ENCODE results near the gene FBXO31. TPM values are rescaled to one million over a fixed set of nuclear protein-coding genes. Genes with fewer than 3 reads are reported as not detected.

FBXO31 gene
- total and polyA plus RNA-seq, 2 donors (not counting 3 experiments of a cell fraction or from before 2014, with no cell fraction given) = 17.1 to 31.8 TPM

GRCh38 chr16:87305505-87306391 is 77.8 kb downstream of the FBXO31 start:
- Histone ChIP-seq H3K4me2 (ENCODE audit: insufficient read depth, low read length) (no peak overlapping the region), H2AFZ (ENCODE audit: low read depth, low read length) (no peak overlapping the region), H3K4me3 (replicated peaks in 1 of 3; ENCODE audit: insufficient read depth in 1 of 3, low read depth in 1 of 3, low read length in 3 of 3) (no peak overlapping the region), H3K27me3 (ENCODE audit: control insufficient read depth in 2 of 2, insufficient read depth in 2 of 2, low read length in 2 of 2) (no peaks in the 10 kb centered on the region), H3K79me2 (ENCODE audit: control insufficient read depth, insufficient read depth, low read length) (no peaks in the 10 kb centered on the region), H3K4me1 (ENCODE audit: control insufficient read depth, extremely low read depth, insufficient read depth, low read length) (no peaks in the 10 kb centered on the region), H3K9me3 (replicated peaks; ENCODE audit: control insufficient read depth, insufficient read depth, low read length) (no peaks in the 10 kb centered on the region), H3K9ac (replicated peaks; ENCODE audit: extremely low read depth, insufficient read depth, low read length) (no peak overlapping the region), H4K20me1 (replicated peaks; ENCODE audit: control insufficient read depth, extremely low read depth, insufficient read depth, low read length) (no peaks in the 10 kb centered on the region), H3K27ac (ENCODE audit: insufficient read depth, low read depth, low read length) (no peak overlapping the region), H3K9me1 (replicated peaks; ENCODE audit: control insufficient read depth, extremely low read depth, insufficient read depth, low read length) (no peaks in the 10 kb centered on the region), H3K36me3 (ENCODE audit: control insufficient read depth in 2 of 2, extremely low read depth in 1 of 2, insufficient read depth in 2 of 2, low read length in 2 of 2) (no peaks in the 10 kb centered on the region)
- intact Hi-C loops (cut with micrococcal nuclease) = no loop called here
- POLR2A ChIA-PET = no interaction called here
- no TSS peak for BruUV-seq (replicated peaks)
- CTCF ChIA-PET = interaction anchor here (2.5 kb wide), 1 partner anchor 8 kb away, joined by 7 read pairs; no protein-coding TSS in a partner anchor
- DNase-seq (ENCODE audit: low read depth, low spot score) (no peak), FAIRE-seq (no peak)
- TF ChIP-seq CTCF (IDR thresholded peaks at IDR 0.05; ENCODE audit: extremely low read depth in 1 of 2, insufficient read depth in 1 of 2, low read depth in 1 of 2, low read length in 2 of 2) (peak in 1 of 2 donors; percentile 11), GATA2 (IDR thresholded peaks at IDR 0.05; ENCODE audit: insufficient read depth, insufficient read length, low read depth, low read length) (no peak)
- dilution Hi-C loops (cut with MboI; ENCODE audit: extremely low pct_ligation_motif_present, low sequenced_read_pairs) = no loop called here

GRCh38 chr16:87304951-87305350 is 78.6 kb downstream of the FBXO31 start:
- H2AFZ ChIP-seq (ENCODE audit: low read depth, low read length) = no peak overlapping the region
- H3K9ac ChIP-seq (replicated peaks; ENCODE audit: extremely low read depth, insufficient read depth, low read length) = no peak overlapping the region
- dilution Hi-C loops (cut with MboI; ENCODE audit: extremely low pct_ligation_motif_present, low sequenced_read_pairs) (no loop called here), intact Hi-C loops (cut with micrococcal nuclease) (no loop called here)
- no peak overlapping the region for H3K4me2 ChIP-seq (ENCODE audit: insufficient read depth, low read length)
- ChIA-PET POLR2A (no interaction called here), CTCF (interaction anchor here (0.9 to 2.1 kb wide), 2 partner anchors 11 to 13 kb away, joined by 4 to 5 read pairs; no protein-coding TSS in a partner anchor)
- H4K20me1 ChIP-seq (replicated peaks; ENCODE audit: control insufficient read depth, extremely low read depth, insufficient read depth, low read length) = no peaks in the 10 kb centered on the region
- TF ChIP-seq MYC (IDR thresholded peaks at IDR 0.05; ENCODE audit: low read depth, low read length) (no peak), MAX (IDR thresholded peaks at IDR 0.05; ENCODE audit: insufficient read depth, insufficient read length) (no peak), EZH2 (IDR thresholded peaks at IDR 0.05; ENCODE audit: borderline replicate concordance, low read depth, low read length, severe bottlenecking) (no peak)
- no TSS peak for BruUV-seq (replicated peaks)
- H3K9me3 ChIP-seq (replicated peaks; ENCODE audit: control insufficient read depth, insufficient read depth, low read length) = no peaks in the 10 kb centered on the region
- no peak overlapping the region for H3K4me3 ChIP-seq (replicated peaks in 1 of 3; ENCODE audit: insufficient read depth in 1 of 3, low read depth in 1 of 3, low read length in 3 of 3)
- no peaks in the 10 kb centered on the region for H3K27me3 ChIP-seq (ENCODE audit: control insufficient read depth in 2 of 2, insufficient read depth in 2 of 2, low read length in 2 of 2)
- H3K27ac ChIP-seq (ENCODE audit: insufficient read depth, low read depth, low read length) = no peak overlapping the region
- no peak for FAIRE-seq
- no peaks in the 10 kb centered on the region for H3K4me1 ChIP-seq (ENCODE audit: control insufficient read depth, extremely low read depth, insufficient read depth, low read length)
- no peaks in the 10 kb centered on the region for H3K36me3 ChIP-seq (ENCODE audit: control insufficient read depth in 2 of 2, extremely low read depth in 1 of 2, insufficient read depth in 2 of 2, low read length in 2 of 2)
- no peaks in the 10 kb centered on the region for H3K79me2 ChIP-seq (ENCODE audit: control insufficient read depth, insufficient read depth, low read length)
- H3K9me1 ChIP-seq (replicated peaks; ENCODE audit: control insufficient read depth, extremely low read depth, insufficient read depth, low read length) = no peaks in the 10 kb centered on the region
- DNase-seq (ENCODE audit: low read depth, low spot score) = no peak

Measured in endothelial cell of umbilical vein (primary cell).